Heart left ventricle (tissue), 16 donors: ENCODE results near the gene SESN1. TPM values are rescaled to one million over a fixed set of nuclear protein-coding genes. Genes with fewer than 3 reads are reported as not detected.

ENCODE experiments used
- ATAC-seq, 4 donors: fragments of 200-7000 bp; cut with Tn5 transposase; one replicate each; pipeline ENCODE4 v1.9.1; 2020 to 2022; ENCODE audit warnings: moderate library complexity in 4 of 4, mild to moderate bottlenecking in 3 of 4, moderate number of reproducible peaks in 1 of 4
- DNase-seq, 5 donors: peaks; one replicate each; pipeline ENCODE4 v3.0.0-alpha.2; 2020
- H3K27ac ChIP-seq, 12 donors: fragments of 200-600 bp; sonication (generic) in 4 of 12; one replicate each; pipeline versions ENCODE4 v1.5.0 to v1.8.0; 2016 to 2022; ENCODE audit warnings: mild to moderate bottlenecking in 2 of 12
- H3K27me3 ChIP-seq, 9 donors: fragments of 200-600 bp; sonication (generic) in 2 of 9; one replicate each; pipeline versions ENCODE4 v1.5.1 to v1.8.0; 2016 to 2022; ENCODE audit warnings: mild to moderate bottlenecking in 3 of 9
- H3K36me3 ChIP-seq, 9 donors: fragments of 200-600 bp; sonication (generic) in 2 of 9; one replicate each; pipeline versions ENCODE4 v1.5.0 to v1.8.0; 2018 to 2022; ENCODE audit warnings: mild to moderate bottlenecking in 2 of 9
- H3K4me1 ChIP-seq, 12 donors: fragments of 200-600 bp; sonication (generic) in 4 of 12; one replicate each; pipeline versions ENCODE4 v1.5.0 to v1.8.0; 2016 to 2022; ENCODE audit warnings: mild to moderate bottlenecking in 3 of 12
- H3K4me3 ChIP-seq, 12 donors: fragments of 200-600 bp; sonication (generic) in 4 of 12; one replicate each; pipeline versions ENCODE4 v1.5.0 to v1.8.0; 2017 to 2022; ENCODE audit warnings: mild to moderate bottlenecking in 9 of 12, moderate library complexity in 4 of 12
- H3K9me3 ChIP-seq, 12 donors: fragments of 200-600 bp; sonication (generic) in 4 of 12; one replicate each; pipeline versions ENCODE4 v1.5.0 to v1.8.0; 2016 to 2022; ENCODE audit warnings: mild to moderate bottlenecking in 1 of 12
- POLR2A ChIP-seq, 2 donors: fragments of 450-650 bp; IDR thresholded peaks; one replicate each; pipeline ENCODE4 v1.6.1; 2017; ENCODE audit warnings: antibody characterized with exemption in 2 of 2, mild to moderate bottlenecking in 2 of 2, moderate library complexity in 2 of 2
- WGBS, 4 donors: extraction: QIAGEN DNeasy Blood & Tissue Kit in 2 of 4; methylation state at CpG; one replicate each; pipeline versions ENCODE4 v1.1.5 to v1.1.7; 2013 to 2018; 5-methylcytosine and 5-hydroxymethylcytosine counted together
- intact Hi-C, 10 donors: fragments of 100-400 bp; cut with DNase I; formaldehyde crosslinking; loops; one replicate each; pipeline versions ENCODE4 v1.11.1 to v1.14.2; 2022
- polyA plus RNA-seq, 2 donors: library from polyadenylated mRNA; stranded (reverse); fragments of 200-250 nt; gene quantifications; one replicate each; pipeline ENCODE4 v1.2.3, GENCODE V29; 2013
- total RNA-seq, 9 donors: library from RNA; depleted of rRNA in 2 of 9; stranded (reverse); fragments of >200 nt in 2 of 9; fragmentation: NEBNext Ultra II Directional in 3 of 9; extraction: Animal tissue kit (Norgen Biotek cat#: 25700) in 3 of 9; gene quantifications; one replicate each; pipeline versions ENCODE4 v1.1.0 to v1.2.4, GENCODE V29; 2016 to 2023
- TF ChIP-seq, protein P1 (sequence below), 12 donors: fragments of 200-600 bp; sonication (generic) in 4 of 12; IDR thresholded peaks; one replicate each; pipeline versions ENCODE4 v1.5.0 to v1.8.0; 2018 to 2022; ENCODE audit warnings: antibody characterized with exemption in 12 of 12, mild to moderate bottlenecking in 5 of 12
- donor health status: ischemic (EF 13 %, LVEDD 7.1; RV severe dilation, severe dysfunction).
- donor health status: healthy with polysubstance abuse.
- donor health status: DM: no; HTN: yes; CAD: no.
- donor health status: DM: no; HTN: no; CAD: no.
- donor health status: ischemic (EF 25% LVEDD 6.9; RV normal size, moderate dysfunction).
- donor health status: ischemic (EF 25% LVEDD 5.7; RV mildly dilated, moderate dysfunction).
- donor health status: healthy.
- donor health status: DM: yes; HTN: yes; CAD: no.
- donor health status: ischemic (EF 35%, LVEDD 5.7; RV mildly dilated, moderate dysfunction).
- donor health status: nonischemic (EF 11% LVEDD 7.7; RV severe dilation, severe dysfunction).
- donor health status: DM: yes; HTN: yes; CAD: no.
- donor health status: PGD.
- donor health status: ischemic (EF 29% LVEDD 5.4; RV normal size, mild dysfunction).
- donor health status: nonischemic (EF 23%, LVEDD 6.1; RV moderate dilation, normal function).

The SESN1 gene
- total and polyA plus RNA-seq, 11 donors: 22.5 to 63.2 (median 34.6) TPM

DNA sequence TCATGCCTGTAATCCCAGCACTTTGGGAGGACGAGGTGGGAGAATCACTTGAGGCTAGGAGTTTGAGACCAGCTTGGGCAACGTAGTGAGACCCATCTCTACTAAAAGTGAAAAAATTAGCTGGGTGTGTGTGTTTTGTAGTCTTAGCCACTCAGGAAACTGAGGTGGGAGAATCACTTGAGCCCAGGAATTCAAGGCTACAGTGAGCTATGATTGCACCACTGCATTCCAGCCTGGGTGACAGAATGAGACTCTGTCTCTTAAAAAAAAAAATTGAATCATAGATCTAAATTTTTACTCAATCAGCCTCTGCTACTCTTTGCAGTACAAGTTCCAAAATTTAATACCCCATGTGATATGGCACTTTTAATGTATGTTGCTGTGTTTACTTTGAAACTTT, 124.9 kb downstream of the SESN1 start:
- no peaks in the 10 kb centered on the region for H3K9me3 ChIP-seq
- H3K27ac ChIP-seq: peak overlapping the region in 10 of 12 donors; percentile 0 to 88 (median 75)
- TF ChIP-seq, protein P1, sequence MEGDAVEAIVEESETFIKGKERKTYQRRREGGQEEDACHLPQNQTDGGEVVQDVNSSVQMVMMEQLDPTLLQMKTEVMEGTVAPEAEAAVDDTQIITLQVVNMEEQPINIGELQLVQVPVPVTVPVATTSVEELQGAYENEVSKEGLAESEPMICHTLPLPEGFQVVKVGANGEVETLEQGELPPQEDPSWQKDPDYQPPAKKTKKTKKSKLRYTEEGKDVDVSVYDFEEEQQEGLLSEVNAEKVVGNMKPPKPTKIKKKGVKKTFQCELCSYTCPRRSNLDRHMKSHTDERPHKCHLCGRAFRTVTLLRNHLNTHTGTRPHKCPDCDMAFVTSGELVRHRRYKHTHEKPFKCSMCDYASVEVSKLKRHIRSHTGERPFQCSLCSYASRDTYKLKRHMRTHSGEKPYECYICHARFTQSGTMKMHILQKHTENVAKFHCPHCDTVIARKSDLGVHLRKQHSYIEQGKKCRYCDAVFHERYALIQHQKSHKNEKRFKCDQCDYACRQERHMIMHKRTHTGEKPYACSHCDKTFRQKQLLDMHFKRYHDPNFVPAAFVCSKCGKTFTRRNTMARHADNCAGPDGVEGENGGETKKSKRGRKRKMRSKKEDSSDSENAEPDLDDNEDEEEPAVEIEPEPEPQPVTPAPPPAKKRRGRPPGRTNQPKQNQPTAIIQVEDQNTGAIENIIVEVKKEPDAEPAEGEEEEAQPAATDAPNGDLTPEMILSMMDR (IDR thresholded peaks at IDR 0.05): no peak
- no peak for TF ChIP-seq POLR2A (IDR thresholded peaks at IDR 0.05)
- peaks cover 0 to 4% (median 0%) of the 10 kb centered on the region in 9 donors for H3K36me3 ChIP-seq
- intact Hi-C loops: loop anchor here in 1 of 10 donors (2.0 kb wide), 1 partner anchor 23 kb away; no protein-coding TSS in a partner anchor
- 65 to 88% (median 83%) methylated on average over 2 of the region's 2 CpGs for WGBS, 4 donors
- ATAC-seq (no peak), DNase-seq (no peak)
- peaks cover 4 to 66% (median 28%) of the 10 kb centered on the region in 12 donors for H3K4me1 ChIP-seq
- H3K4me3 ChIP-seq: no peak overlapping the region
- no peaks in the 10 kb centered on the region for H3K27me3 ChIP-seq

DNA sequence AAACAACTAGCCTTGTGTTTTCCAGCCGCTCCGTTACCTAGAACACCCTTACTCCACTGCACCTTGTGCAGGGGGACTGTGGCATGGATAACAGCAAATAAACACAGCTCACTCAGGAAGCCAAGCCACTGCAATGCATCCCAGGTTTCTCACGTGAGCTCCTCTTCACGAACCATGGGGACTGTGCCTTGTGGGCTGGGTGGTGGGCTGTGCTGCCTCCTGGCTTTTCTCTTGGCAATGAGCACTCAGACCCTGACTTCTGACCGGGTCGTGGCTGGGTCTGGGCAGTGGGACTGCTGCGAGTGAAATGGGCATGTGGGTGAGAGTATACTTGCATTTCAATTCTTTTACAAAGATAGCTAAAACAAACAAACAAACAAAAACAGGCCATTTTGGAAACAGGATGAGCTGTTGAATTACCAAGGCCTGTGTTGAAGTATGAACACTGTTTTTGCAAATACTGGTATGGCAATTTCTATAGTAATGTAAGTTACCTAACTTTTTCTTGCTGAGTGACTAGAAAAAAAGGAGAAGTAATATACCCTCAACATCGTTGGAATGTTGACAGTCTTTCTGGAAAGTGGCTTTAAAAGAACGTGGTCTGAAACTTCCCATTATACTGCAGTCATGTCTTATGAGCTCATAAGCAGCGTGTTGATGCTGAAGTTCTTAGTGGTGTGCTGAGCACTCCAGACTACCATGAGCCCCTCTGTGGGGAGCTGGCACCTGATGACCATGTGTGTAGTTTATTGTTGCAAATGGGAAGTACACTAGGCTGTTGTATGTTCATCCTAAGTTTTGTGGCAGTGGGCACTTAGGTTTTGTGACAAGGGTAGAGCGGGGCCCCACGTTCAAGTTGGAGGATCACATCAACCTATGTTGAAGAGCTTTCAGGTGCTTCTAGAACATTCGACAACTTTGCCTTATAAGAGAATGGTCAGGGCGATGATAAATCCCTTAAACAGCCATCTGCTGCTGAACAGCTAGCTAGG, 126.0 kb downstream of the SESN1 start:
- Histone ChIP-seq H3K4me1 (peaks cover 4 to 56% (median 28%) of the 10 kb centered on the region in 12 donors), H3K36me3 (peaks cover 0 to 6% (median 0%) of the 10 kb centered on the region in 9 donors), H3K27ac (peak overlapping the region in 11 of 12 donors; percentile 44 to 88 (median 74)), H3K27me3 (no peaks in the 10 kb centered on the region), H3K4me3 (no peak overlapping the region), H3K9me3 (no peaks in the 10 kb centered on the region)
- WGBS, 4 donors: 75 to 84% (median 81%) methylated on average over 14 of the region's 14 CpGs
- no peak for TF ChIP-seq POLR2A (IDR thresholded peaks at IDR 0.05)
- TF ChIP-seq, protein P1 (IDR thresholded peaks at IDR 0.05): peak in 1 of 12 donors; percentile 20
- DNase-seq: no peak
- ATAC-seq: no peak
- intact Hi-C loops: no loop called here

DNA sequence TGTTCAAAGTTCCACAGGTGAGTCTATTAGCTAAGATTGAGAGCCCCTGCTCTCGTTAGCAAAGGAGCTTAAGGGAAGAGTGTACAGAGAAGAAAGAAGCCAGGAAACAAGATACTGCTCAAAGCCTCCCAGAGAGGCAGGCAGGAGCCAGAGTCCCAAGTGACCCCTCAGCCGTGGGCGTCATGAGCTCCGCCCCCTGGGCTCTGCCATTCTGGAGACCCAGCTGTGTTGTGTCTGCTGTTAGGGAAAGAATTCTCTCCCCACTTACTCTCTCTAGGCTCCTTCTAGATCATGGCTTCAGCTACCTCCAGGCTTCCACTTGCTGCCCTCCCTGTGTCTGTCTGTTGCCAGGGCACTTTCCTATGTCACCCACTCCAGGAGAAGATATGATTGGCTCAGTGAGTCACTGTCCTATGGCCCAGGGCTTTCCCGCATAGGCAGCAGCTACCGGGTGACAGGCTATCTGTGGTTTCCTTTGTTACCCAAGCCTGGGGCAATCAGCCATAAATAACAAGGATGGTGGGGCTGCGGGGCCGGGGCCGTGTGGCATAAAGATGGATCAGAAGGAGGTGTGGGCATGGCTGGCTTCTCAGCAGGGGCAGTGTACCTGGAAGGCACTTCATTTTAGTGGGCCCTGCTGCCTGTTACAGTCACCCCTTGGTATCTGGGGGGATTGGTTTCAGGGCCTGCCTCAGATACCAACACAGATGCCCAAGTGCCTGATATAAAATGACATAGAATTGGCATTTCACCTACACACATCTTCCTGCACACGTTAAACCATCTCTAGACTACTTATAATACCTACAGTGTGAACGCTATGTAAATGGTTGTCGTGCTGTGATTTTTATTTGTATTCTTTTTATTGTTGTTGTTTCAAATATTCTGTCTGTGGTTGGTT, 127.5 kb downstream of the SESN1 start:
- intact Hi-C loops: loop anchor here in 1 of 10 donors (1.0 kb wide), 1 partner anchor 21 kb away; no protein-coding TSS in a partner anchor
- H3K4me3 ChIP-seq: peak overlapping the region in 1 of 12 donors; percentile 3

More for the DNA sequence above, 127.5 kb downstream of the SESN1 start:
- Histone ChIP-seq H3K27me3 (no peaks in the 10 kb centered on the region), H3K27ac (peak overlapping the region; percentile 52 to 88 (median 76)), H3K4me1 (peaks cover 4 to 48% (median 24%) of the 10 kb centered on the region in 12 donors), H3K36me3 (peaks cover 0 to 6% (median 0%) of the 10 kb centered on the region in 9 donors), H3K9me3 (no peaks in the 10 kb centered on the region)
- WGBS, 4 donors: 39 to 49% (median 45%) methylated on average over 12 of the region's 12 CpGs
- TF ChIP-seq, protein P1 (IDR thresholded peaks at IDR 0.05): no peak
- peak in 1 of 2 donors; percentile 33 for TF ChIP-seq POLR2A (IDR thresholded peaks at IDR 0.05)
- DNase-seq (peak; percentile 65 to 84 (median 72)), ATAC-seq (peak; percentile 43 to 92 (median 81))
